ENCODE data around the gene STOX2.

DNA sequence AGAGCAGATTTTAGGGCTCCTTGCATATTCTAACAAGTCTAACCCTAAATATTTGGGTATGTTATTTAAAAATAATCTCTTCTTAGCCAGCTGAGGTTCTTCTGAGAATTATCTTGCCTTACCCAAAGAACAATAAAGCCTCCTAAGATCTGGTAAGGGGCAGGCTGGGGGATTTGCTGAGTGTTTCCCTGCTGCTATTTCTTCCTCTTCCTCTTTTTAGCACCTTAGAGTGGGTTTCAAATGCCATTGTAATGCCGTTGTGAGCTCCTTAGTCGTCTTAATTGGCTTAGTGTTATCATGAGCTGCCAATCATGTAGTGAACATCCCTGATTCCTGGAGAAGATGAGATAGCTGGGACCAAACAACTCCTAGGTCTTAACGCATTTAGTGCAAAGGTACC is 15.4 kb downstream of the STOX2 start:
- TF ChIP-seq, protein P1, sequence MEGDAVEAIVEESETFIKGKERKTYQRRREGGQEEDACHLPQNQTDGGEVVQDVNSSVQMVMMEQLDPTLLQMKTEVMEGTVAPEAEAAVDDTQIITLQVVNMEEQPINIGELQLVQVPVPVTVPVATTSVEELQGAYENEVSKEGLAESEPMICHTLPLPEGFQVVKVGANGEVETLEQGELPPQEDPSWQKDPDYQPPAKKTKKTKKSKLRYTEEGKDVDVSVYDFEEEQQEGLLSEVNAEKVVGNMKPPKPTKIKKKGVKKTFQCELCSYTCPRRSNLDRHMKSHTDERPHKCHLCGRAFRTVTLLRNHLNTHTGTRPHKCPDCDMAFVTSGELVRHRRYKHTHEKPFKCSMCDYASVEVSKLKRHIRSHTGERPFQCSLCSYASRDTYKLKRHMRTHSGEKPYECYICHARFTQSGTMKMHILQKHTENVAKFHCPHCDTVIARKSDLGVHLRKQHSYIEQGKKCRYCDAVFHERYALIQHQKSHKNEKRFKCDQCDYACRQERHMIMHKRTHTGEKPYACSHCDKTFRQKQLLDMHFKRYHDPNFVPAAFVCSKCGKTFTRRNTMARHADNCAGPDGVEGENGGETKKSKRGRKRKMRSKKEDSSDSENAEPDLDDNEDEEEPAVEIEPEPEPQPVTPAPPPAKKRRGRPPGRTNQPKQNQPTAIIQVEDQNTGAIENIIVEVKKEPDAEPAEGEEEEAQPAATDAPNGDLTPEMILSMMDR (IDR thresholded peaks at IDR 0.05; ENCODE audit: insufficient read depth, low read depth, low read length), result no peak
- TF ChIP-seq EZH2 (IDR thresholded peaks at IDR 0.05; ENCODE audit: insufficient read depth, low read length), result no peak
